Measurements from ENCODE around the gene MTHFD2.

- TF ChIP-seq CTCF (IDR thresholded peaks at IDR 0.05; ENCODE audit: insufficient read depth, low read depth, low read length) (no peak), EZH2 (IDR thresholded peaks at IDR 0.05; ENCODE audit: insufficient read depth, low read length) (no peak)
Measured at GRCh38 chr2:74212702-74213410, 14.4 kb downstream of the MTHFD2 start.

All from astrocyte (in vitro differentiated cells and primary cell).